Posterior vena cava (tissue), 2 donors: ENCODE data around the gene ARHGEF17. TPM values are rescaled to one million over a fixed set of nuclear protein-coding genes. Genes with fewer than 3 reads are reported as not detected.
"Not testable (repeated sequence)": the region's sequence is repeated elsewhere in the genome, so short reads cannot be mapped to it uniquely, and the experiment has no call there.

ENCODE experiments used
- DNase-seq: peaks from one replicate; pipeline ENCODE4 v3.0.0-alpha.2; 2020; ENCODE audit warnings: low spot score
- intact Hi-C, 2 donors: fragments of 100-400 bp; cut with DNase I; formaldehyde crosslinking; loops; one replicate each; pipeline versions ENCODE4 v1.14.1 to v1.14.2; 2022 to 2023
- long read RNA-seq, 2 donors: library from polyadenylated mRNA; unstranded; transcript quantifications; one replicate each; pipeline ENCODE4 v2.0.0, GENCODE V29; 2020 to 2021
- total RNA-seq, 2 donors: library from RNA; stranded (reverse); fragmentation: NEBNext Ultra II Directional; extraction: Animal tissue kit (Norgen Biotek cat#: 25700); gene quantifications; one replicate each; pipeline ENCODE4 v1.2.1, GENCODE V29; 2021
- donor health status: DM: yes; HTN: yes; CAD: no.
- donor health status: DM: yes; HTN: yes; CAD: no.

Gene ARHGEF17
- 10 to 100 TPM; 88.6 to 99.1 TPM for total RNA-seq
- long read RNA-seq, donor 1, full-length matches to known transcripts, result 5 of 46 reads
- long read RNA-seq, donor 1, partial matches to known transcripts, result 27 of 46 reads
- long read RNA-seq, donor 1, other reads (novel, unspliced or antisense), result 14 of 46 reads
- long read RNA-seq, donor 2, transcript ARHGEF17-205 (3 exons, 970 nt), result major isoform, 7 of 65 reads
- long read RNA-seq, donor 2, partial matches to known transcripts, result 51 of 65 reads
- long read RNA-seq, donor 2, other reads (novel, unspliced or antisense), result 5 of 65 reads

DNA sequence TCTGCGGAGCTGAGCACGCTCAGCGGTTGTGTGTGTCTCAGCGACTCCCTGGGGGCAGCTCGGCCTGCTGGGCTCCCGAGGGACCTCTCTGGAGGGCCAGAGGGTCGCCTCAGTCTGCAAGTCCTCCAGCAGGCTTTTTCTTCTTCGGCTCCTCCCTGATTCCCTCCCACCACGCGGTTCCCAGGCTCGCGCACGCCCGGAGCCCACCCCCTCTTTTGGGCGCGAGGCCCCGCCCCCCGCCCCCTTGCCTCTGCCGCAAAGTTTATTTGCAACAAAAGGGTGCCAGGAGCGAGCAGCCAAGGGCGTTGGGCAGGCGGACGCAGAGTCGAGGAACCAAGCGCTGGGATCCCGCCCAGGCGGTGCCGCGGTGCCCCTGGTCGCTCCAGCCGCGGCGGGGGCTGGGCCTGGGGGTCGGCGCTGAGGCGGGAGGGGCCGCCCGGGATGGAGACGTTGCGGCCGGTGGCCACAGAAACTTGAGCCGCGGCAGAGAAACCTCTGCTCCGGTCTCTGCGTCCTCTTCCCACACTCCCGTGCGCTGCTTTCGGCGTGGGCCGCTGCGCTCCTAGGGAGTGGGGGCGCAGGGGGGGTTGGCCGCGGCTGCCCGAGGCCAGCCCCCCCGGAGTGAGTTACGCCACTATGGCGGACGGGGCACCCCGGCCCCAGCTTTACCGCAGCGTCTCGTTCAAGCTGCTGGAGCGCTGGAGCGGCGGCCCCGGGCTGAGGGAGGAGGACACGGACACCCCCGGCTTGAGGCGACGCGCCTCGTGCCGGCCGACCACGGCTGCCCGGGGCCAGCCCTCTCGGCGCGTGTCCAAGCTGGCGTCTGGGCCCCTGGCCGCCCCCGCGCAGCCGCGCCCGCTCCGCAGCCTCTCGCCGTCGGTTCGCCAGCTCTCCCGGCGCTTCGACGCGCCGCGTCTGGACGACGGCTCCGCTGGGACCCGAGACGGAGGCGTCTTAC, at the start of gene ARHGEF17:
ARHGEF17 (plus strand) TSS at position 274 of the 958 bp plus-strand sequence; CDS start at position 637, 363 bp downstream.
- peak; percentile 91 for DNase-seq
- intact Hi-C loops, result loop anchor here (2.0 to 10.0 kb wide), 2 partner anchors 27 to 87 kb away; no protein-coding TSS in a partner anchor

DNA sequence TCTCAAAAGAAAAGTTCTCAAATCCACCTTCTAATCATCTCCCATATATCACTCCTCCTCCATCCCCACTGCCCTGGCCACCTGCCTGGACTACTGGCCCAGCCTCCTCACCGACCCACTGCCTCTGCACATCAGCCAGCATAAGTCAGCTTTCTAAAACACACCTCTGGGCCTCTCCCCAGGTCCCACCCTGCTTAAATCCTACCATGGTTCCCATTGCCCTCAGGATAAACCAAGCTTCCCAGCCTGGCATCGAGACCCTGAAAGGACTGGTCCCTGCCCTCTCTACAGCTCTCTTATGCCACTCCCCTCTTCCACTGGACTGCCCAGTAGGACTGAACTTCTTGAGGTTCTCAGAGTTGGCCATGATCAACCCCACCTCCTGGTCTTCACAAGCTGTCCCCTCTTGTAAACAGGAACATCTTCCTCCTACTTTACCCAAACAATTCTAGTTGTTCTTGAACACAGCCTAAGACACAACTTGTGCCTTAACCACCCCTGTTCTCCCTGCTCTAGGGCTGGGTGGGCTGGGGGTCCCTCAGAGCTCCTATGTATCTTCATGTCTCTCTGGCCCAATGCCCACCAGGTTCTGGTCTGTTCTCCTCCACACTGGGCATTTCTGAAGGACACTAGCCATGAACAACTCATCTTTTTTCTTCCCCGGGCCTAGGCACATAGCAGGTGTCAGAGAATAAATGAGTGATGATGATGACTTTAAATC, 48.5 kb upstream of the ARHGEF17 start:
- intact Hi-C loops, result loop anchor here in 1 of 2 donors (5.0 kb wide), 1 partner anchor 1262 kb away; the partner anchor contains the start of gene IL18BP
- peak; percentile 38 for DNase-seq

DNA sequence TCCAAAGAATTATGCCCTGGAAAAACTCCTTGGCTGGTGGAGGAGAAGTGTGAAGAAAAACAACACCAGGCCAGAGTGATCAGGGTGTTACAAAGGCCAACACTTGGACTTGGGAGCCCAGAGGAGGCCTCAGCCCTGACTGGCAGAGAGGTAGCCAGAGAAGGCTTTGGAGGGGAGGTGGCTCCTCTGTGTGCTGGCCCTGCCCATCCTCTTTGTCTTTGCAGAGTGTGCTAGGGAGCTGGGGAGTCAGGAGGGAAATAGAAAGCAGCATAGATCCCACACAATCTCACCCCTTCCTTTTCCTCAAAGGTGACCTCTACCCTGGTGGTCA, 48.0 kb upstream of the ARHGEF17 start:
- peak; percentile 18 for DNase-seq

GRCh38 chr11:73262851-73263495, 45.1 kb upstream of the ARHGEF17 start:
- intact Hi-C loops, result loop anchor here in 1 of 2 donors (1.0 kb wide), 1 partner anchor 67 kb away; no protein-coding TSS in a partner anchor
- DNase-seq, result peak; percentile 48

More for the DNA sequence above, 48.0 kb upstream of the ARHGEF17 start:
- intact Hi-C loops, result no loop called here

DNA sequence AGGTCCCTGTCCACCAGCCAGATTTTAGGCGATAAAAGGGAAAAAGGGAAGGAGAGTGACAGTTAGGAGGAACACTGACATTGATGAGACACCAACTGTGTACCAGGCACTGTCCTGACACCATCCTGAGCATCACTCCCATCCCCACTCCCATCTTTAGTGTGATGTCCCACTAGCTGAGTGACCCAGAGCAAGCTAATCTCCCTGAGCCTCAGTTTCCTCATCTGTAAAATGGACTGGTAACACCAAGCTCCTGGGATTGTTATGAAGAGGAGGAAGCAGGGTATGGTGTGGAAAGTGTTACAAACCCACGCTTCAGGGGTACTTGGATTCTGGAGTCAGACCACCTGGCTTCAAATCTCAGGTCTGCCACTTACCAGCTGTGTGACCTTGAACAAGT, 44.4 kb upstream of the ARHGEF17 start:
- no peak for DNase-seq
- intact Hi-C loops, result loop anchor here in 1 of 2 donors (1.0 kb wide), 1 partner anchor 67 kb away; no protein-coding TSS in a partner anchor

DNA sequence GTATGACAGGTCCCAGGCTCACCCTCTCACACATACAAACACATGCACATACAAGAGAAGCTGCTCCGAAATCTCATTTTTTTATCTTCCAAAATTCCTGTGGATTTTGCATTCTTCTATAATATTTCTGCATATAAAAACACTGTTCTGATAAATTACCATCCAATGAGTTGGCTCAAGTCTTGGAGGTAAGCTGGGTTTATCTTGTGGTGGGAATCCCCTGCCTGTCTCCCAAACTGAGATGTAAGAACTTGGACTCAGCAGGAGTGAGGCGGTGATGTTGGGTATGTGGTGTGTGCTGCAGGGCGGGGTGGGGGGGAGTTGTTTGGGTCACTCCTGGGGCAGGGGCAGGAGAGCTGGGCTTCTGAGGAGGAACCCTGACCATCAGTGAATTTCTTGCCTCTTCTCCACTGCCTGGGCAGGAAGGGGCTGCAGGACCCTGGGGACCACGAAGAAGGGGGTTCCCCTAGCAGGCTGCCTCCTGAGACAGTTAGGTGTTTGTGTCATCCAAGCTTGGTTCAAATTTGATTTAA, 42.7 kb upstream of the ARHGEF17 start:
- DNase-seq, result peak; percentile 47
- intact Hi-C loops, result no loop called here

DNA sequence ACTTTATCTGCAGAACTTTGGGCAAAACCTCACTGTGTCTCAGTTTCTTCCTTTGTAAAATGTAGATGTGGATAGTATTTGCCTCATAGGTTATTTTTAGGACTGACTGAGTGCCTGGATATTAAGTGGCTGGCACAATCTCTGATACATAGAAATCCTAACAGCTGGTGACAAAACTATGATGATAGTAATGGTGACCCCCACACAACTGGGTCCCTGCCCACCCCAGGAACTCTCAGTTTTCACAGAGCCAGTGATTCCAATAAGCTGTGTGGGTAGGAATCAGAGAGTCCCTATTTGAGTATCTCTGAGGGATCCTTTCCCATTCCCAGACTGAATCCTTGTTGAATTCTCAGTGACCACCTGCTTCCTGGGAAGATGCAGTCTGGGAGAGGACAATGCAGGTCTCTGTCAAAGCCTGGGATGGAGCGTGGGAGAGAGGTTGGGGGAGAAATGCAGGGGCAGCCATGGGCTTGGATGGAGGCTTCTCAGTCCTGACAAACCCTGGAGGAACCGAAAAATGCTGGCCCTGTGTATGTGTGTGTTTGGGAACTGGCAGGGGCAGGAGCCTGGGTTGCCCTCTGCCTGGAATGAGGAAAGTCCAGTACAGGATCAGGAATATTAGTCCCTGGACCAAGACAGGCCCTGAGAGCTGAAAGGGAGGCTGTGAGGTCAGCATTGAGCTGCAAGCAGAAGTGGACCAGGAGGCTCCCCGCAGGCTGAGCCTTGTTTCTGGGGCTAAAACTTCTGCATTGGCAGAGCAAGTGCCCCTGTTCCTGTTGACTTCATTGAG, 42.0 kb upstream of the ARHGEF17 start:
- peak; percentile 53 for DNase-seq
- intact Hi-C loops, result no loop called here

DNA sequence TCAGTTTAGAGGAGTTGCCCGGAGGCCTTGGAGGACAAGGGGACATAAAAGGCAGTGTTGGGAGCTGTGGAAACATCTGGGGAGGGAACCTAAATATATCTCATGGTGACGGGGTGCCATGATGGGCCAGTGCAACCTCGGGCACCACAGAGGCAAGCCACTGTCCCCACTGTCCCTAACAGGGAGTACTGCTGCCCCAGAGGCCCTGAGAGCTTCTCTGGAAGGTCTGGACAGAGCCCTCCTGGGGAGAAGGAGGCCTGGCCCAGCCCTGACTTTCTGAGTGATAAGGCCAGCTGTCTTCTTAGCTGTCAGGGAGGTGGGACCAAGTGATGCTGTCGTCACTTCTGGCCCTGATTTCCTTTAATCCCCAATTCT, 41.4 kb upstream of the ARHGEF17 start:
- intact Hi-C loops, result no loop called here
- peak; percentile 81 for DNase-seq

DNA sequence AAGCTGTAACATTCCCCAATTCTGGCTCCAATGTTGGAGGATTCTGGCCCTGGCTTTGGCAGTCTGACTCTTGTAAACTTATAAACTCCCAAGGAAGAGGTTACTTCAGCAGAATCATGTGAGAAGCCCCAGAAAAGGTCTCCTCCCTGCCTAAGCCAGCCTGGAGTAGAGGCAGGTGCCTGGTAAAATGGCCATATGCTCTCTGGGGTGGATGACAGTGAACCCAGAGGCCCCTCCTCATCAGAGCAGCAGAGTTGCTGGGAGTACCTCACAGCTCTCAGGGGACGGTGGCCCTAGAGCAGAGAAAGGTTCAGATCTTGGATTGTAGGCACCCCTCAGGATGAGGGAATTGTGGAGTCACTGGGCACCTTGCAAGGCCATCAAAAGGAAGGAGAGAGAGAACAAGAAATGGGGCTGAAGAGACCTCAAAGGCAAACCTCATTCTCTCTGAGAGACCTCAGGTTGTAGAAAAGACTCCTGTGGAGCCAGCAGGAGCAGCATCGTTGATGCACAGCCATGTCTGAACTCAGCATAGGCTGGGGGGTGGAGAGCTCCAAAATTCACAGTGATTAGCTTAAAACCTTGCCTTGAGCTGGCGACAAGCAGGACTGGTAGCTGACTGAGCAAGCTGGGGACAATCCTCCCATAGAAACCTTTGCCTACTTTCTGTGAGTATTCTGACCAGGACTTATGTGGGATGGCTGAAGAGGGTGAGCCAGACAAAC, 40.8 kb upstream of the ARHGEF17 start:
- intact Hi-C loops, result no loop called here
- DNase-seq, result peak; percentile 35

DNA sequence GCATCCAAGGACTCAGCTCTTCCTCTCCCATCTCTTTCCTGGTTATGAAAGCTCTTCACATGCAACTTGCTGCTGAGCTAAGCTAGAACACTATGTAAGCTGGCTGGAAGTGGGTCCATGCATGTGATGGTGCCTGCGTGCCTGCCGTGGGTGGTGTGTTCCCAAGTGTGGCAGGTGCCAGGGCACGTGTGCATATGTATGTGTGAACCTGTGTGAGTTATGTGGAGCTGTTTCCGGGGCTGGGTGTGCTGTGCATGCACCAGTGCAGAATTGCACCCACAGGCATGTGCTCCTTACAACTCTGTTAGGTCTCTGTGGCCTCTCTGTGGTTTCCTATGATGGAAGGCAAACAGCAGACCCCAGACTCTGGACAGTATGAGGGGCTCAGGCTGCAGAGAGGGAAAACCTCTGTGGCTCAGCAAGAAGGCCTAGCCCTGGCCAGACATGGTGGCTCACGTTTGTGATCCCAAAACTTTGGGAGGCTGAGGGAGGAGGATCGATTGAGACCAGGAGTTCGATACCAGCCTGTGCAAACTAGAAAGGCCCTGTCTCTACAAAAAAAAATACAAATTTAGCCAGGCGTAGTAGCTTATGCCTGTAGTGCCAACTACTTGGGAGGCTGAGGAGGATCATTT, 40.1 kb upstream of the ARHGEF17 start:
- peak; percentile 45 for DNase-seq
- intact Hi-C loops, result no loop called here

DNA sequence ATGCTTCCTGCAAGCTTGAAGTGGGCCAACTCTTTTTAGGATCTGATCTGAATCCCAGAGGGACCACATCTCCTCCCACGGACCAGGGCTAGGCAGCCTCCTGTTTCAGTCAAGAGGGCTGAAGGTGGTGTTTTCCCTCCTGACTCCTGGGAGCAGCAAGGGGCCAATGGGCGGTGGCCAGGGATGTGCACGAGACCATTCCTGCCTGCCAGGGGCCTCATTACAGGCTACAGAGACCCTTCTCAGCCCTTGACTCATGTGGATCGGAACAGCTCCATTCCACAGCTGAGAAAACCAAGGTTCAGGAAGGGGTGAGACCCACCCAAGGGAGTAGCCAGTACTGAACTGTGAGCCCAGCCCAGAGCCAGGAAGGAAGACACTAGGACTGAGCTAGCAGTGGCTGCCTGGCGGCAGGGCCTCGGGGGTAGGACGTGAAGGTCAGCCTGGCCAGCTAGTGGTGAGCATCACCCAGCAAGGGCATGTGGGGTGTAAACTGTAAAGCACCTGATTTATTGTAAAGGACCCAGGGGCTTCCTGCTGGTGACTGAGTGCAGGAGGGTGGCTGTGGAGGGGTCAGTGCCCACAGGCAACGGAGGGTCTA, 39.3 kb upstream of the ARHGEF17 start:
- intact Hi-C loops, result no loop called here
- peak; percentile 72 for DNase-seq

DNA sequence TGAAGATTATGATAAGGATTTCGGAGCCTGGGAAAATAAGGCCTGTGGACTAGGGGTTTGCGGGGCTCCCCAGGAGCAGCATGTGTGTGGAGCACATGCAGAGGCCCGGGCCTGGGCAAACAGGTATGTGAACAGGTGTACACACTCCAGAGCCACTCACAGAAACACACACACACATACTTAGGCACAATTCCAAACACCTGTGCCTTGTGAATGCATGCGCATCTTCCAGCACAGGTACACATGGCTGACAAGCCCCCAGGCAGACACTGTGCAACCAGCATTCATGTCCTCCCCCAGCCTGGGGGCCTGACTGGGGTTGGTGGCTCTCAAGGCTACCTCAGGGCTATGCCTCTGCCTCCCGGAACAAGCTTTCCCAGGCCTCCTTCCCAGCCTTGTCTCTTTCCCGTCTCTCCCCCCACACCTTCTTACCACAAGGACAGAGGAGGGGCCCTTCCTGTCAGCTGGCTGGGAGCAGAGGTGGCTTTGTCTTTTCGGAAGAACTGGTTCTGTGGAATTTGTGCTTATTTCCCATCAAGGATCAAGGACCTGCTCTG, 38.5 kb upstream of the ARHGEF17 start:
- intact Hi-C loops, result no loop called here
- peak; percentile 64 for DNase-seq

- peak; percentile 67 for DNase-seq
- intact Hi-C loops, result no loop called here
These were observed 37.8 kb upstream of the ARHGEF17 start for GRCh38 chr11:73270016-73270854.

DNA sequence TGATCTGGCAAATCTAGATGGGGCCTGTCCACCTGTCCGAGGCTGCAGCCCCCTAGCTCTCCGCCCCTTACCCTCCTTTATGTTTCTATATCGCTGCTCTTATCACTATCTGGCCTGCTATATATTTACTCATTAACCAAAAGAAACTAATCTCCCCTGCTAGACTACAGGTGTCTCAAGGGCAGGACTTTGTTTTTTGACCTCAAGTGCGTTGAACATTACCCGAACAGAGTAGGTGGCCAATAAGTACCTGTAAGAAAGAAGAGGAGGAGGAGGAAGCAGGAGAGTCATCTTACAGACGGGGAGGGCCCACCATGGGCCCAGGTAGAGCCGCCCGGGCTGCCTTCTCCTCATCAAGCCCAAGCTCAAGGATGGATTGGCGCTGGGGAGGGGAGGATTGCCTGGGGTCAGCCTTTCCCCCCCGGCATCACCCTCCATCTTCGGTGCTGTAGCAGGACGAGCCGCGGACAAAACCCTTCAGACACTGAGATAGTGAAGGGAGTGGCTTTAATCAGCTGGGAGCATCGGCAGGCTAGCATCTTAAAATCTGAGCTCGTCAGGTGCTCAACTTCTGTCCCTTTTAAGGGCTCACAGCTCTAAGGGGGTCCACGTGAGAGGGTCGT, 37.1 kb upstream of the ARHGEF17 start:
- DNase-seq, result peak; percentile 57
- intact Hi-C loops, result no loop called here

DNA sequence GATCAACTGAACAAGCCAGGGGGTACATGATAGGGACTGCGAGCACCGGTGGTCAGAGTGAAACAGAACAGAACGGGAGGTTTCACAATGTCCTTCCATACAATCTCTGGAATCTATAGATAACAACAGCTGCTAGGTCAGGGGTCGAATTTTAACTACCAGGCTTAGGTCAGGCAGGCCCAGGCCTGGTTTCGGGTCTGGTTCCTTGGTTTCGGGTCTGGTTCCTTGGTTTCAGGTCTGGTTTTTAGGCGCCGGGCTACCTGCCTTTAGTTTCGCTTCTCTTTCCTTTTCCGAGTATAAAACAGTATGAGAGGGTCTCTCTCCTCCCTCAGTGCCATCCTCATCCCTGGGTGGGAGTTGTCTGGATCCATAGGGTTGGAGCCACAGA, 36.6 kb upstream of the ARHGEF17 start:
- intact Hi-C loops, result not testable (repeated sequence)
- peak; percentile 29 for DNase-seq
